Hepatocyte (in vitro differentiated cells): Measurements from ENCODE around the gene KLHL36. TPM values are rescaled to one million over a fixed set of nuclear protein-coding genes. Genes with fewer than 3 reads are reported as not detected.

Source experiments
- DNase-seq: peaks from one replicate; pipeline ENCODE4 v3.0.0-alpha.2; 2016; ENCODE audit warnings: low spot score
- H2AFZ ChIP-seq: fragments of 200-600 bp; sonication (generic); 2 replicates; pipeline ENCODE4 v1.6.0; 2016; ENCODE audit warnings: antibody characterized with exemption, mild to moderate bottlenecking
- H3K27ac ChIP-seq: fragments of 200-600 bp; sonication (generic); 2 replicates; pipeline ENCODE4 v1.5.1; 2016; ENCODE audit warnings: mild to moderate bottlenecking
- H3K27me3 ChIP-seq: fragments of 200-600 bp; sonication (generic); 2 replicates; pipeline ENCODE4 v1.6.1; 2016
- H3K36me3 ChIP-seq: fragments of 200-600 bp; sonication (generic); replicated peaks from 2 replicates; pipeline ENCODE4 v1.5.1; 2016; ENCODE audit warnings: low read depth; ENCODE audit not compliant: insufficient read depth
- H3K4me1 ChIP-seq: fragments of 200-600 bp; sonication (generic); 2 replicates; pipeline ENCODE4 v1.5.1; 2016; ENCODE audit warnings: mild to moderate bottlenecking, moderate library complexity; ENCODE audit not compliant: insufficient read depth
- H3K4me2 ChIP-seq: fragments of 200-600 bp; sonication (generic); 2 replicates; pipeline ENCODE4 v1.6.0; 2016
- H3K4me3 ChIP-seq: fragments of 200-600 bp; sonication (generic); 2 replicates; pipeline ENCODE4 v1.5.1; 2016; ENCODE audit warnings: mild to moderate bottlenecking
- H3K79me2 ChIP-seq: fragments of 200-600 bp; sonication (generic); 2 replicates; pipeline ENCODE4 v1.6.0; 2017; ENCODE audit warnings: mild to moderate bottlenecking
- H3K9me2 ChIP-seq: fragments of 200-600 bp; sonication (generic); replicated peaks from 2 replicates; pipeline ENCODE4 v1.6.0; 2017; ENCODE audit warnings: mild to moderate bottlenecking; ENCODE audit not compliant: insufficient read depth
- H3K9me3 ChIP-seq: fragments of 200-600 bp; sonication (generic); 2 replicates; pipeline ENCODE4 v1.5.1; 2016; ENCODE audit warnings: low read depth, mild to moderate bottlenecking
- H4K20me1 ChIP-seq: fragments of 200-600 bp; sonication (generic); 2 replicates; pipeline ENCODE4 v1.6.0; 2016; ENCODE audit warnings: mild to moderate bottlenecking; ENCODE audit not compliant: insufficient read depth, poor library complexity, severe bottlenecking
- EZH2 ChIP-seq: fragments of 200-600 bp; sonication (generic); IDR thresholded peaks from 2 replicates; pipeline ENCODE4 v1.6.1; 2016; ENCODE audit warnings: antibody characterized with exemption, mild to moderate bottlenecking, borderline replicate concordance
- EZH2phosphoT487 ChIP-seq: fragments of 200-600 bp; sonication (generic); IDR thresholded peaks from one replicate; pipeline ENCODE4 v1.6.1; 2018; ENCODE audit warnings: antibody characterized with exemption, mild to moderate bottlenecking, low read depth, moderate library complexity; ENCODE audit not compliant: unreplicated experiment, severe bottlenecking
- WGBS: methylation state at CpG from one replicate; pipeline ENCODE4 v1.1.6; 2016; ENCODE audit warnings: low lambda C conversion rate; ENCODE audit errors: missing lambda C conversion rate; 5-methylcytosine and 5-hydroxymethylcytosine counted together
- polyA plus RNA-seq: library from polyadenylated mRNA; unstranded; fragments of >200 nt; fragmentation: Nextera tagmentation; extraction: Ambion mirVana; gene quantifications from 2 replicates; pipeline ENCODE4 v1.2.1, GENCODE V29; 2016
- total RNA-seq: library from RNA; depleted of rRNA; stranded (reverse); fragments of >200 nt; gene quantifications from 2 replicates; pipeline ENCODE4 v1.2.3, GENCODE V29; 2014
- TF ChIP-seq, protein P1 (sequence below): fragments of 200-600 bp; sonication (generic); IDR thresholded peaks from 2 replicates; pipeline ENCODE4 v1.5.1; 2016; ENCODE audit warnings: antibody characterized with exemption, mild to moderate bottlenecking; ENCODE audit not compliant: poor library complexity

The KLHL36 gene
- total and polyA plus RNA-seq, 2 experiments from 2014 or later: 24.4 to 50.5 TPM

DNA sequence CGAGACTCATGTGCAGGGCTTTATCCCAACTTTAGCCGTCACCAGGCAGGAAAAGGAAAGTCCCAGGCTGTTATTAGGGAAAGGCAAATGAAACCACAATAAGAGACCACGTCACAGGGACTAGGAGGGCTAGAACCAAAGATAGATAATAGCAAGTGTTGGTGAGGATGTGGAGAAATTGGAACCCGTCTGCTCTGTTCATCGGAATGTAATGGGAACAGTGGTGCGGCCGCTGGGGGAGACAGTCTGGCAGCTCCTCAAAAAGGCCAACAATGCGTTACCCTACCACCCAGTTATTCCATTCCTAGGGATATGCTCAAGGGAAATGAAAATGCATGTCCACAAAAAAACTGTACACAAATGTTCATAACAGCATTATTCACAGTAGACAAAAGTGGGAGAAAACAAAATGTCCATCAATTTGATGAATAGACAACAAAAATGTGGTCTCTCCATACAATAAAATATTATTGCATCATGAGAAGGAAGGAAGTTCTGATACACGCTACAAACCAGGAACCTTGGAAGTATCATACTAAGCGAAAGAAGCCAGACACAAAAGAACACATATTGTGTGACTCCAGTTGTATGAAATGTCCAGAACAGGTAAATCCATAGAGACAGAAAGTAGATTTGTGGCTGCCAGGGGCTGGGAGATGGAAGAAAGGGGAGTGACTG is 32.0 kb downstream of the KLHL36 start:
- Histone ChIP-seq H3K4me2 (no peak overlapping the region), H3K27ac (no peak overlapping the region), H3K79me2 (no peaks in the 10 kb centered on the region), H3K9me3 (no peaks in the 10 kb centered on the region), H3K4me3 (no peak overlapping the region), H4K20me1 (no peaks in the 10 kb centered on the region), H3K36me3 (no peaks in the 10 kb centered on the region), H3K4me1 (no peaks in the 10 kb centered on the region), H3K9me2 (no peaks in the 10 kb centered on the region), H2AFZ (no peak overlapping the region), H3K27me3 (no peaks in the 10 kb centered on the region)
- TF ChIP-seq EZH2phosphoT487 (no peak), EZH2 (no peak)
- TF ChIP-seq, protein P1, sequence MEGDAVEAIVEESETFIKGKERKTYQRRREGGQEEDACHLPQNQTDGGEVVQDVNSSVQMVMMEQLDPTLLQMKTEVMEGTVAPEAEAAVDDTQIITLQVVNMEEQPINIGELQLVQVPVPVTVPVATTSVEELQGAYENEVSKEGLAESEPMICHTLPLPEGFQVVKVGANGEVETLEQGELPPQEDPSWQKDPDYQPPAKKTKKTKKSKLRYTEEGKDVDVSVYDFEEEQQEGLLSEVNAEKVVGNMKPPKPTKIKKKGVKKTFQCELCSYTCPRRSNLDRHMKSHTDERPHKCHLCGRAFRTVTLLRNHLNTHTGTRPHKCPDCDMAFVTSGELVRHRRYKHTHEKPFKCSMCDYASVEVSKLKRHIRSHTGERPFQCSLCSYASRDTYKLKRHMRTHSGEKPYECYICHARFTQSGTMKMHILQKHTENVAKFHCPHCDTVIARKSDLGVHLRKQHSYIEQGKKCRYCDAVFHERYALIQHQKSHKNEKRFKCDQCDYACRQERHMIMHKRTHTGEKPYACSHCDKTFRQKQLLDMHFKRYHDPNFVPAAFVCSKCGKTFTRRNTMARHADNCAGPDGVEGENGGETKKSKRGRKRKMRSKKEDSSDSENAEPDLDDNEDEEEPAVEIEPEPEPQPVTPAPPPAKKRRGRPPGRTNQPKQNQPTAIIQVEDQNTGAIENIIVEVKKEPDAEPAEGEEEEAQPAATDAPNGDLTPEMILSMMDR: no peak
- 92% methylated on average over 10 of the region's 10 CpGs for WGBS
- DNase-seq: no peak

GRCh38 chr16:84680843-84681629 is 32.7 kb downstream of the KLHL36 start:
- Histone ChIP-seq H3K27ac (no peak overlapping the region), H3K79me2 (no peaks in the 10 kb centered on the region), H3K27me3 (no peaks in the 10 kb centered on the region), H3K9me2 (no peaks in the 10 kb centered on the region), H3K4me3 (no peak overlapping the region), H3K9me3 (no peaks in the 10 kb centered on the region), H2AFZ (no peak overlapping the region), H3K4me1 (no peaks in the 10 kb centered on the region), H4K20me1 (no peaks in the 10 kb centered on the region), H3K4me2 (no peak overlapping the region), H3K36me3 (no peaks in the 10 kb centered on the region)
- TF ChIP-seq EZH2phosphoT487 (no peak), EZH2 (no peak)
- TF ChIP-seq, protein P1: no peak
- WGBS: 96% methylated on average over 4 of the region's 4 CpGs
- no peak for DNase-seq

- no peaks in the 10 kb centered on the region for H3K36me3 ChIP-seq
- TF ChIP-seq, protein P1: no peak
- TF ChIP-seq EZH2phosphoT487 (no peak), EZH2 (no peak)
- no peaks in the 10 kb centered on the region for H3K27me3 ChIP-seq
- H3K4me1 ChIP-seq: no peaks in the 10 kb centered on the region
- no peak for DNase-seq
- no peaks in the 10 kb centered on the region for H4K20me1 ChIP-seq
- H3K27ac ChIP-seq: no peak overlapping the region
- H2AFZ ChIP-seq: no peak overlapping the region
- H3K4me2 ChIP-seq: no peak overlapping the region
- H3K4me3 ChIP-seq: no peak overlapping the region
- no peaks in the 10 kb centered on the region for H3K9me2 ChIP-seq
- H3K9me3 ChIP-seq: no peaks in the 10 kb centered on the region
- H3K79me2 ChIP-seq: no peaks in the 10 kb centered on the region
- 51% methylated on average over 15 of the region's 15 CpGs for WGBS
These were observed 35.6 kb downstream of the KLHL36 start for GRCh38 chr16:84683691-84684591.
